Mesothelial cell of epicardium (in vitro differentiated cells): ENCODE measurements around the gene PCDH17. TPM values are rescaled to one million over a fixed set of nuclear protein-coding genes. Genes with fewer than 3 reads are reported as not detected.

ENCODE experiments used
- DNase-seq, 2 experiments: peaks; one replicate each; pipeline ENCODE4 v3.0.0; 2021; ENCODE audit warnings: low spot score in 2 of 2; ENCODE audit not compliant: unreplicated experiment in 2 of 2
- H3K27ac Mint-ChIP-seq: 2 replicates; pipeline ENCODE4 v1.8.0; 2021; ENCODE audit warnings: mixed read lengths
- H3K27me3 Mint-ChIP-seq: 2 replicates; pipeline ENCODE4 v1.8.0; 2021; ENCODE audit warnings: low read depth, mixed read lengths
- H3K36me3 Mint-ChIP-seq: 2 replicates; pipeline ENCODE4 v1.8.0; 2021; ENCODE audit warnings: mixed read lengths
- H3K4me1 Mint-ChIP-seq: 2 replicates; pipeline ENCODE4 v1.8.0; 2021; ENCODE audit warnings: mixed read lengths
- H3K4me3 Mint-ChIP-seq: 2 replicates; pipeline ENCODE4 v1.8.0; 2021; ENCODE audit warnings: mild to moderate bottlenecking, moderate library complexity, mixed read lengths
- H3K9me3 Mint-ChIP-seq: 2 replicates; pipeline ENCODE4 v1.8.0; 2021; ENCODE audit warnings: mixed read lengths
- total RNA-seq: library from RNA; stranded (reverse); gene quantifications from 3 replicates; pipeline ENCODE4 v1.2.1, GENCODE V29; 2021
- TF ChIP-seq, protein P1 (sequence below): fragments of 200-600 bp; sonication (generic); IDR thresholded peaks from one replicate; pipeline ENCODE4 v1.5.0; 2021; ENCODE audit warnings: antibody characterized with exemption; ENCODE audit not compliant: unreplicated experiment

Gene PCDH17, protein sequence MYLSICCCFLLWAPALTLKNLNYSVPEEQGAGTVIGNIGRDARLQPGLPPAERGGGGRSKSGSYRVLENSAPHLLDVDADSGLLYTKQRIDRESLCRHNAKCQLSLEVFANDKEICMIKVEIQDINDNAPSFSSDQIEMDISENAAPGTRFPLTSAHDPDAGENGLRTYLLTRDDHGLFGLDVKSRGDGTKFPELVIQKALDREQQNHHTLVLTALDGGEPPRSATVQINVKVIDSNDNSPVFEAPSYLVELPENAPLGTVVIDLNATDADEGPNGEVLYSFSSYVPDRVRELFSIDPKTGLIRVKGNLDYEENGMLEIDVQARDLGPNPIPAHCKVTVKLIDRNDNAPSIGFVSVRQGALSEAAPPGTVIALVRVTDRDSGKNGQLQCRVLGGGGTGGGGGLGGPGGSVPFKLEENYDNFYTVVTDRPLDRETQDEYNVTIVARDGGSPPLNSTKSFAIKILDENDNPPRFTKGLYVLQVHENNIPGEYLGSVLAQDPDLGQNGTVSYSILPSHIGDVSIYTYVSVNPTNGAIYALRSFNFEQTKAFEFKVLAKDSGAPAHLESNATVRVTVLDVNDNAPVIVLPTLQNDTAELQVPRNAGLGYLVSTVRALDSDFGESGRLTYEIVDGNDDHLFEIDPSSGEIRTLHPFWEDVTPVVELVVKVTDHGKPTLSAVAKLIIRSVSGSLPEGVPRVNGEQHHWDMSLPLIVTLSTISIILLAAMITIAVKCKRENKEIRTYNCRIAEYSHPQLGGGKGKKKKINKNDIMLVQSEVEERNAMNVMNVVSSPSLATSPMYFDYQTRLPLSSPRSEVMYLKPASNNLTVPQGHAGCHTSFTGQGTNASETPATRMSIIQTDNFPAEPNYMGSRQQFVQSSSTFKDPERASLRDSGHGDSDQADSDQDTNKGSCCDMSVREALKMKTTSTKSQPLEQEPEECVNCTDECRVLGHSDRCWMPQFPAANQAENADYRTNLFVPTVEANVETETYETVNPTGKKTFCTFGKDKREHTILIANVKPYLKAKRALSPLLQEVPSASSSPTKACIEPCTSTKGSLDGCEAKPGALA (N-terminal part only)
- total RNA-seq: 9.3 to 9.6 TPM (median 9.4 TPM) in 3 replicates

DNA sequence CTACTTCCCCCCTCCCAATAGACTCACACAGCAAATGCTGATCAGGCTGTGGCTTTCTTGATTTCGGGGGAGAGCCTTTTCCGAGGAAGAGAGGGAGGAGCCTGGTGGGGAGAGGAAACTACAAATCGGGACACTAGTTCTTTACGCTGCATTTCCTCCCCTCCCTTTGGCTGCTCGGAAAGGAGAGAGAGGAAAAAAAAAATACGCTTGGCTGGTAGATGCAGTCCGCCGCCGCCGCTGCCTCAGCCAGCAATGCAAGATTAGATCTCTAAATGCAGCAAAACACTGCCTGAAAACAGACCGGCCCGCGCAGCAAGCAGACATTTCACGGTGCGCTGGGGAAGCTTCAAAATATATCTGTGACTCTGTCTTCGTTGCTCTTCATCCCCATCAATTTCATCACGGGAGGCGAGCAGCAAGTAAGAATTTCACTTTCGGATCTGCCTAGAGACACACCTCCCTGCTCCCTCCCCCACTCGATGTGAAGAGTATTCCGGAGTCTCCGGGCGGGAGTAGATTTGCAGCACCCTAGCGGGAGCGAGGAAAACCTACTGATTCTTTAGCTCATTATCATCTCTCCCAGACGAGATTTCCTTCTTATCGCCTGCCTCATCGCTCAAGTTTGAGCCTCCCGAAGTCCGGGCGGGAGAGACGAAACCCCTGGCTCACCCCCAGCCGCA, at the start of gene PCDH17:
Gene PCDH17 (plus strand): TSS at position 149 of the 680 bp plus-strand sequence. CDS start 803 bp downstream, outside the sequence.
- Mint-ChIP-seq H3K36me3 (peaks cover 3% of the 10 kb centered on the region), H3K4me3 (peak within 1 kb of the TSS; percentile 89), H3K4me1 (peaks cover 53% of the 10 kb centered on the region), H3K9me3 (no peaks in the 10 kb centered on the region), H3K27ac (peak within 1 kb of the TSS; percentile 69), H3K27me3 (peaks cover 37% of the 10 kb centered on the region)
- peak; percentile 29 to 54 for DNase-seq
- TF ChIP-seq, protein P1, sequence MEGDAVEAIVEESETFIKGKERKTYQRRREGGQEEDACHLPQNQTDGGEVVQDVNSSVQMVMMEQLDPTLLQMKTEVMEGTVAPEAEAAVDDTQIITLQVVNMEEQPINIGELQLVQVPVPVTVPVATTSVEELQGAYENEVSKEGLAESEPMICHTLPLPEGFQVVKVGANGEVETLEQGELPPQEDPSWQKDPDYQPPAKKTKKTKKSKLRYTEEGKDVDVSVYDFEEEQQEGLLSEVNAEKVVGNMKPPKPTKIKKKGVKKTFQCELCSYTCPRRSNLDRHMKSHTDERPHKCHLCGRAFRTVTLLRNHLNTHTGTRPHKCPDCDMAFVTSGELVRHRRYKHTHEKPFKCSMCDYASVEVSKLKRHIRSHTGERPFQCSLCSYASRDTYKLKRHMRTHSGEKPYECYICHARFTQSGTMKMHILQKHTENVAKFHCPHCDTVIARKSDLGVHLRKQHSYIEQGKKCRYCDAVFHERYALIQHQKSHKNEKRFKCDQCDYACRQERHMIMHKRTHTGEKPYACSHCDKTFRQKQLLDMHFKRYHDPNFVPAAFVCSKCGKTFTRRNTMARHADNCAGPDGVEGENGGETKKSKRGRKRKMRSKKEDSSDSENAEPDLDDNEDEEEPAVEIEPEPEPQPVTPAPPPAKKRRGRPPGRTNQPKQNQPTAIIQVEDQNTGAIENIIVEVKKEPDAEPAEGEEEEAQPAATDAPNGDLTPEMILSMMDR: no peak

DNA sequence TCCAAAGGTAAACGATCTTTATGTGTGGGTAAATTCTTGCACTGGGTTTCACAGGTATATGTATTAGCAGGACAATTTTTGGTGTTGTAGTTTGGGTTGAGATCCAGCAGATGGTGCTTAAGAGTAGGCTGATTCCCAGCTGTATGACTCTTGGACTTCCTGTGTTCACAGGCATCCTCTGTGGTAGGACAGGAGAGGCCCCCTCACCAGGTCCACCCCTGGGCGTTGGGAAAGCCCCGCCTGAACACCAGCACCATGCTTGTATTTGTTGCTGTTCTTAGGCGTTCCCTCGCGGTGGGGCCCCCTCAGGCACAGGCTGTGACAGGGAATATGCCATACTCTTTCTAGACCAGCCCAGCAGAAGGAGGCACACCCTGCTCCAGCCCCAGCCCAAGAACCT, 49.5 kb upstream of the PCDH17 start:
- H3K27ac Mint-ChIP-seq: no peak overlapping the region
- no peaks in the 10 kb centered on the region for H3K4me1 Mint-ChIP-seq
- no peak overlapping the region for H3K4me3 Mint-ChIP-seq
- DNase-seq: no peak
- H3K36me3 Mint-ChIP-seq: no peaks in the 10 kb centered on the region
- H3K9me3 Mint-ChIP-seq: peaks cover 10% of the 10 kb centered on the region
- TF ChIP-seq, protein P1: no peak
- peaks cover 5% of the 10 kb centered on the region for H3K27me3 Mint-ChIP-seq

DNA sequence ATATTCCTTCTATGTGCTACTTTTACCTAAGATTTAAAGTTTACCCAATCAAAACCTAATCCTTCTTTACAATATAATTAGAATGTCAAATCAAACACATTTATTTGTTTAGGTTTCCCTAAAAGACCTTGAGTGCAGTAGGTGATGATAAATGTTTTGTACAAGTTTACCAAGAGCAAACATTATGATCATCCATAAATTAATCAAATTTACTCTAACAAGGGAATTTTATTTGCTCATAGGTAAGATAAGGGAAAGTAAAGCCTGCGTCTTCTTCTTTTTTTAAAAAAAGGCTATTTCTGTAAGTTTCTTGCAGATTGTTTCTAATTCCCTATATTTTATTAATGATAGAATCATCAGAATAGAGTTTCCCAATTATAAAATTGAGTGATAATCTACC, 48.0 kb upstream of the PCDH17 start:
- H3K36me3 Mint-ChIP-seq: no peaks in the 10 kb centered on the region
- no peak overlapping the region for H3K4me3 Mint-ChIP-seq
- H3K9me3 Mint-ChIP-seq: peaks cover 6% of the 10 kb centered on the region
- H3K27ac Mint-ChIP-seq: no peak overlapping the region
- no peaks in the 10 kb centered on the region for H3K4me1 Mint-ChIP-seq
- no peak for DNase-seq
- H3K27me3 Mint-ChIP-seq: peaks cover 3% of the 10 kb centered on the region
- TF ChIP-seq, protein P1: no peak

DNA sequence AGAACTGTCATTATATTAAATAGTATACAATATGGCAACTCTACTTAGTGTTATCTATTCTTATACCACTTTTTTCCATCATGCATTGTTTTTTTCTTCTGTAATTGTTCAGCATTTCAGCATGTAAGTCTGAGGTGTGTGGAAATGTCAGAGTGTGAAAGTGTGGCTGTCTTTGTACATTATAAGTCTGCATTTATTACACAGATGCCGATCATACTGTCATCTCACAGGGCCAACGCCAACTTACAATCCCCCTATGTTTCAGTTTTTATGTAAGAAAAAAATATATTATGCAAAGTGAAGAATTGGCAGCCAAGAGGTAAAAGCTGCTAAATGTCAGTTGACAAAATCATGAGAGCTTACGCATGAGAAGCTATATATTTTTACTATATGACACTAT, 42.9 kb upstream of the PCDH17 start:
- DNase-seq: no peak
- H3K9me3 Mint-ChIP-seq: no peaks in the 10 kb centered on the region
- no peak overlapping the region for H3K4me3 Mint-ChIP-seq
- TF ChIP-seq, protein P1: no peak
- no peaks in the 10 kb centered on the region for H3K27me3 Mint-ChIP-seq
- no peaks in the 10 kb centered on the region for H3K4me1 Mint-ChIP-seq
- no peak overlapping the region for H3K27ac Mint-ChIP-seq
- H3K36me3 Mint-ChIP-seq: no peaks in the 10 kb centered on the region

DNA sequence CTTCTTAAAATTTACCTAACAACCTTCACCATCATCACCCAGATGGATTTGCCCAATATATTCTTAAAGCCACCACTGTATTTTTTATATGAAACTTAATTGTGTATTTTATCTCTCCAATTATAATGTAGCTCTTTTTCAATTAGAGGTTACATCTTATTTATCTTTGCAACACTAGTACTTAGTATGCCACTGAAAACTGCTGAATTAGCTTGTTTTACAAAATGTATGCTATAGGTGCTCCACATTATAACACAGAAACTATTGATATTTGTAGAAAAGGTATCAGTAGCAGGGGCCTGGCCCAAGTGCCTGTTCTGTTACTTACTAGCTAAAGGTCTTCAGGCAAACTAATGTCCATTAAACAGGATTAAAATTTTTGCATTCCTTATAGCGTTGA, 35.8 kb upstream of the PCDH17 start:
- no peak for DNase-seq
- TF ChIP-seq, protein P1: no peak
- Mint-ChIP-seq H3K27me3 (no peaks in the 10 kb centered on the region), H3K36me3 (no peaks in the 10 kb centered on the region), H3K9me3 (no peaks in the 10 kb centered on the region), H3K4me1 (no peaks in the 10 kb centered on the region), H3K27ac (no peak overlapping the region), H3K4me3 (no peak overlapping the region)
